Measurements from ENCODE around the gene CEP72.

Gene CEP72

GRCh38 chr5:586751-587285, 25.3 kb upstream of the CEP72 start:
- Histone ChIP-seq H3K9me3 (no peaks in the 10 kb centered on the region; the same call in 1 of the 2 replicates), H3K4me1 (no peaks in the 10 kb centered on the region), H3K27me3 (peaks cover 5% of the 10 kb centered on the region; the same call in 1 of the 2 replicates), H3K4me3 (ENCODE audit: low read depth, low read length) (no peak overlapping the region), H3K36me3 (no peaks in the 10 kb centered on the region)
- DNase-seq, result peak; percentile 4
- TF ChIP-seq CTCF (IDR thresholded peaks at IDR 0.05; ENCODE audit: low read depth, low read length), result 0 out of 2 replicates have a peak, but pooled peaks have one; percentile 6

GRCh38 chr5:587403-587802, 24.7 kb upstream of the CEP72 start:
- no peak overlapping the region for H3K4me3 ChIP-seq (ENCODE audit: low read depth, low read length)
- no peak for DNase-seq
- TF ChIP-seq CTCF (IDR thresholded peaks at IDR 0.05; ENCODE audit: low read depth, low read length), result no peak
- no peaks in the 10 kb centered on the region for H3K36me3 ChIP-seq
- no peaks in the 10 kb centered on the region for H3K4me1 ChIP-seq
- no peaks in the 10 kb centered on the region; the same call in 1 of the 2 replicates for H3K9me3 ChIP-seq
- H3K27me3 ChIP-seq, result peaks cover 5% of the 10 kb centered on the region; the same call in 1 of the 2 replicates

GRCh38 chr5:588406-588995, 23.6 kb upstream of the CEP72 start:
- no peaks in the 10 kb centered on the region for H3K36me3 ChIP-seq
- no peak for TF ChIP-seq CTCF (IDR thresholded peaks at IDR 0.05; ENCODE audit: low read depth, low read length)
- H3K27me3 ChIP-seq, result peaks cover 11% of the 10 kb centered on the region; the same call in 1 of the 2 replicates
- no peaks in the 10 kb centered on the region for H3K9me3 ChIP-seq
- DNase-seq, result peak; percentile 2
- no peaks in the 10 kb centered on the region for H3K4me1 ChIP-seq
- H3K4me3 ChIP-seq (ENCODE audit: low read depth, low read length), result no peak overlapping the region

GRCh38 chr5:589173-589572, 23.0 kb upstream of the CEP72 start:
- DNase-seq, result no peak
- no peak overlapping the region for H3K4me3 ChIP-seq (ENCODE audit: low read depth, low read length)
- H3K4me1 ChIP-seq, result no peaks in the 10 kb centered on the region
- no peak for TF ChIP-seq CTCF (IDR thresholded peaks at IDR 0.05; ENCODE audit: low read depth, low read length)
- no peaks in the 10 kb centered on the region for H3K9me3 ChIP-seq
- peaks cover 11% of the 10 kb centered on the region; the same call in 1 of the 2 replicates for H3K27me3 ChIP-seq
- no peaks in the 10 kb centered on the region for H3K36me3 ChIP-seq

GRCh38 chr5:589588-589987, 22.6 kb upstream of the CEP72 start:
- peaks cover 11% of the 10 kb centered on the region; the same call in 1 of the 2 replicates for H3K27me3 ChIP-seq
- no peak overlapping the region for H3K4me3 ChIP-seq (ENCODE audit: low read depth, low read length)
- no peak for DNase-seq
- no peak for TF ChIP-seq CTCF (IDR thresholded peaks at IDR 0.05; ENCODE audit: low read depth, low read length)
- no peaks in the 10 kb centered on the region for H3K4me1 ChIP-seq
- H3K36me3 ChIP-seq, result no peaks in the 10 kb centered on the region
- H3K9me3 ChIP-seq, result no peaks in the 10 kb centered on the region

GRCh38 chr5:590346-590745, 21.8 kb upstream of the CEP72 start:
- Histone ChIP-seq H3K27me3 (peaks cover 14% of the 10 kb centered on the region; the same call in 1 of the 2 replicates), H3K4me1 (no peaks in the 10 kb centered on the region), H3K9me3 (no peaks in the 10 kb centered on the region), H3K36me3 (no peaks in the 10 kb centered on the region), H3K4me3 (ENCODE audit: low read depth, low read length) (no peak overlapping the region)
- no peak for TF ChIP-seq CTCF (IDR thresholded peaks at IDR 0.05; ENCODE audit: low read depth, low read length)
- no peak for DNase-seq

Measured in BE2C (cell line).